K562 (cell line): ENCODE data around the gene NUP43. TPM values are rescaled to one million over a fixed set of nuclear protein-coding genes. Genes with fewer than 3 reads are reported as not detected.

ENCODE experiments used
- BCL6 ChIP-seq: fragments of 250-450 bp; sonication (Bioruptor Pico); IDR thresholded peaks from 2 replicates; pipeline ENCODE4 v1.4.0; 2020
- CXXC5 ChIP-seq: fragments of 250-450 bp; sonication (Bioruptor Pico); IDR thresholded peaks from 2 replicates; pipeline ENCODE4 v1.8.0; 2022; ENCODE audit warnings: inconsistent platforms, mild to moderate bottlenecking, moderate library complexity
- ETS1 ChIP-seq: conservative IDR thresholded peaks from 2 replicates; pipeline ENCODE4 v1.6.1; 2011; ENCODE audit warnings: low read depth, mild to moderate bottlenecking, low read length; ENCODE audit not compliant: control insufficient read depth
- GTF2E2 ChIP-seq: fragments of 200-800 bp; sonication (Bioruptor generic); IDR thresholded peaks from 2 replicates; pipeline ENCODE4 v1.6.1; 2016; ENCODE audit warnings: missing genetic modification characterization, missing compliant biosample characterization
- MAX ChIP-seq: sonication (generic); formaldehyde crosslinking; IDR thresholded peaks from 2 replicates; pipeline ENCODE4 v1.9.0; 2022; ENCODE audit warnings: mild to moderate bottlenecking, missing genetic modification reagents
- MTF1 ChIP-seq: fragments of 250-450 bp; sonication (Bioruptor Pico); IDR thresholded peaks from 2 replicates; pipeline ENCODE4 v1.9.0; 2021; ENCODE audit warnings: moderate library complexity, mild to moderate bottlenecking, inconsistent platforms, borderline replicate concordance
- NFXL1 ChIP-seq: fragments of 450-650 bp; formaldehyde crosslinking; IDR thresholded peaks from 2 replicates; pipeline ENCODE4 v1.4.0; 2021; ENCODE audit warnings: mild to moderate bottlenecking
- RBM25 ChIP-seq: fragments of 200-400 bp; formaldehyde crosslinking; IDR thresholded peaks from 2 replicates; pipeline ENCODE4 v1.6.1; 2018; ENCODE audit warnings: low read length, low read depth, moderate library complexity; ENCODE audit not compliant: severe bottlenecking
- REST ChIP-seq, 2 experiments: fragments of 450-650 bp; formaldehyde crosslinking in 1 of 2; IDR thresholded peaks; 2 replicates each; pipeline versions ENCODE4 v1.4.0 to v1.6.1; 2014 to 2020; ENCODE audit warnings: mild to moderate bottlenecking in 2 of 2, borderline replicate concordance in 1 of 2, low read depth in 1 of 2
- SRF ChIP-seq, 2 experiments: fragments of 250-450, 450-650 bp in 1 of 2; sonication (Bioruptor Pico) in 1 of 2; sonication (generic) in 1 of 2; formaldehyde crosslinking; IDR thresholded peaks; 2 replicates each; pipeline versions ENCODE4 v1.5.0 to v1.5.1; 2020 to 2022; ENCODE audit warnings: mild to moderate bottlenecking in 1 of 2, missing genetic modification reagents in 1 of 2
- TSC22D4 ChIP-seq: fragments of 450-650 bp; IDR thresholded peaks from 2 replicates; pipeline ENCODE4 v1.6.1; 2016; ENCODE audit warnings: missing genetic modification characterization, missing biosample characterization, control low read depth
- U2AF2 ChIP-seq: fragments of 200-400 bp; formaldehyde crosslinking; optimal IDR thresholded peaks from 2 replicates; pipeline ENCODE3; 2017; ENCODE audit warnings: low read depth, mild to moderate bottlenecking, low read length
- ZEB2 ChIP-seq: fragments of 450-650 bp; IDR thresholded peaks from 2 replicates; pipeline ENCODE4 v1.6.1; 2016
- ZNF165 ChIP-seq: fragments of 250-450 bp; sonication (Bioruptor Pico); IDR thresholded peaks from 2 replicates; pipeline ENCODE4 v1.4.0; 2020; ENCODE audit warnings: borderline replicate concordance
- ZNF511 ChIP-seq: sonication (generic); formaldehyde crosslinking; IDR thresholded peaks from 2 replicates; pipeline ENCODE4 v1.8.0; 2022; ENCODE audit warnings: mild to moderate bottlenecking, missing genetic modification reagents
- ZNF586 ChIP-seq: fragments of 450-650 bp; formaldehyde crosslinking; conservative IDR thresholded peaks from 2 replicates; pipeline ENCODE4 v1.4.0; 2020; ENCODE audit warnings: mild to moderate bottlenecking, moderate library complexity
- ZNF830 ChIP-seq: fragments of 250-450 bp; sonication (Bioruptor Pico); IDR thresholded peaks from 2 replicates; pipeline ENCODE4 v1.5.0; 2021; ENCODE audit warnings: mild to moderate bottlenecking
- polyA plus RNA-seq, 8 experiments: library from polyadenylated mRNA; depleted of rRNA in 4 of 8; stranded (reverse) in 5 of 8; unstranded in 3 of 8; fragments of >200 nt; fragmentation: Nextera tagmentation in 2 of 8; fragmentation: Illumina TruSeq in 1 of 8; extraction: Ambion mirVana in 2 of 8; extraction: Trizol in 1 of 8; gene quantifications; 2 replicates each; pipeline versions ENCODE4 v1.2.1 to v1.2.3, GENCODE V29; 2011 to 2014; ENCODE audit warnings: inconsistent platforms in 1 of 8, missing spikeins in 1 of 8
- total RNA-seq, 7 experiments: library from RNA; depleted of rRNA in 6 of 7; stranded (reverse); fragments of >200 nt in 6 of 7; fragmentation: Illumina TruSeq in 2 of 7; extraction: Trizol in 2 of 7; gene quantifications; 2 replicates each; pipeline versions ENCODE4 v1.2.1 to v1.2.3, GENCODE V29; 2011 to 2021; ENCODE audit warnings: low replicate concordance in 1 of 7

The NUP43 gene
- total and polyA plus RNA-seq, 9 of the 15 experiments (the other 6 are each of a cell fraction or from before 2014, with no cell fraction given) = 28.9 to 136 (median 67.4) TPM

- TF ChIP-seq REST (IDR thresholded peaks at IDR 0.05; ENCODE audit: borderline replicate concordance) (no peak), REST (CRISPR knock-in tag; IDR thresholded peaks at IDR 0.05; ENCODE audit: low read depth) (no peak), RBM25 (peak; percentile 22), GTF2E2 (tag) (0 out of 2 replicates have a peak, but pooled peaks have one; percentile 7), ZNF586 (CRISPR knock-in tag) (no peak), ZNF165 (CRISPR knock-in tag) (no peak), ZNF830 (no peak), U2AF2 (no peak), SRF (CRISPR knock-in tag; IDR thresholded peaks at IDR 0.05) (no peak), BCL6 (CRISPR knock-in tag) (no peak), NFXL1 (CRISPR knock-in tag) (0 out of 2 replicates have a peak, but pooled peaks have one; percentile 52), TSC22D4 (tag) (no peak), MTF1 (no peak), ZEB2 (no peak), ETS1 (no peak), MAX (CRISPR knock-in tag) (no peak), CXXC5 (no peak), ZNF511 (no peak)
Observed at GRCh38 chr6:149727793-149728498, 18.4 kb downstream of the NUP43 start (continued).
